ENCODE results near the gene CRTAC1.
A peak's percentile ranks its signal among the peaks of the same experiment; 100 is the strongest.

CRTAC1 gene, protein sequence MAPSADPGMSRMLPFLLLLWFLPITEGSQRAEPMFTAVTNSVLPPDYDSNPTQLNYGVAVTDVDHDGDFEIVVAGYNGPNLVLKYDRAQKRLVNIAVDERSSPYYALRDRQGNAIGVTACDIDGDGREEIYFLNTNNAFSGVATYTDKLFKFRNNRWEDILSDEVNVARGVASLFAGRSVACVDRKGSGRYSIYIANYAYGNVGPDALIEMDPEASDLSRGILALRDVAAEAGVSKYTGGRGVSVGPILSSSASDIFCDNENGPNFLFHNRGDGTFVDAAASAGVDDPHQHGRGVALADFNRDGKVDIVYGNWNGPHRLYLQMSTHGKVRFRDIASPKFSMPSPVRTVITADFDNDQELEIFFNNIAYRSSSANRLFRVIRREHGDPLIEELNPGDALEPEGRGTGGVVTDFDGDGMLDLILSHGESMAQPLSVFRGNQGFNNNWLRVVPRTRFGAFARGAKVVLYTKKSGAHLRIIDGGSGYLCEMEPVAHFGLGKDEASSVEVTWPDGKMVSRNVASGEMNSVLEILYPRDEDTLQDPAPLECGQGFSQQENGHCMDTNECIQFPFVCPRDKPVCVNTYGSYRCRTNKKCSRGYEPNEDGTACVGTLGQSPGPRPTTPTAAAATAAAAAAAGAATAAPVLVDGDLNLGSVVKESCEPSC

DNA sequence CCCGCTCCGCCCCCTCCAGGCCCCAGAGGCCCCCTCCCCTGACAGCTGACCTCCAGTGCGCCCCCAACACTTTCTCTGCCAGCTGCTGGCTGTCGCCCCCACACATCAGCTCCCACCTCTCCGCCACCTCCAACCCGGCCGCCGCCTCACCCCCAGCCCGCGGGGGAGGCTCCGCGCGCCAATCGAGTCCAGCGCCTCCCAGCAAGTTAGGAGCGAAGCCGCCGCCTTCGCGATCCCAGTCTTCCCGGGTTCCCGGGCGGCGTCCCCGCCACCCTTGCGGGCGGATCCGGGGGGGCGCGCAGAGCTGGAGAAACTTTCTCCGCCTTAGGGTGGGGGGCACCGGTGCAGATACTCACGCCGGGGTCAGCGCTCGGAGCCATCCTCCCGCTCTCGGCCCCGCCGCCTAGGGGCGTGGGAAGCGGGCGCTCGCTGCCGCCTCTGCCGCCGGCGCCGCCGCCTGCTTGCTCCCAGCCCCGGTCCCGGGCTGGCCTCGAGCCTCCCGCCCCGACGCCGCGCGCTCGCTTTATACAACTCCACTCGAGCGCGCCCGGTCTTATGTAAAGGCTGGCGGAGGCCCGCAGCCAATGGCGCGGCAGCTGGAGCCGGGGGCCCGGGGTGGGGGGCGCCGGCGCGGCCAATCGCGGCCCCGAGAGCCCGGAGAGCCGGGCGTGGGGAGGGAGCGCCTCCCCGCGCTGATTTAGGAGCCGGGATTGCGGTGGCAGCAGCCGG is at the start of gene CRTAC1:
Gene CRTAC1 (minus strand): TSS at position 529 of the 729 bp plus-strand sequence. CDS start 149 bp downstream, at position 380.
- peak; percentile 93 for DNase-seq

DNA sequence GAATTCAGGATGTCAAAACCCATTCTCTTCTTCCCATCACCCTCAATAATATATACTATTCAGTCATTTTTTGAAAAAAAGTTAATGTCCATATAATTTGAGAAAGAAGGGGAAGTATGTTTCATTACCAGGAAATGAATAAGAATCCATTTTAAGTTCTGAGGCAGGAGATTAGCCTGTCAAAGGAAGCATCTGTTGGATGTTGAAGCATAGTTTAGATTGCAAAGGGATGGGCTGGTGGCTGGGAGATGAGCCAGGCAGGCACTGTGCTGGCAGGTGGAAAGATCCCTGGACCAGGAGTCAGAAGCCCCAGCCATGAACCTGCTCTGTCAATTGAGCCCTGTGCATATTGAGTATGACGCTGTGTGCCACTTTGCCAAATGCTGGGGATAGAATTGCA is 48.4 kb upstream of the CRTAC1 start:
- no peak for DNase-seq

DNA sequence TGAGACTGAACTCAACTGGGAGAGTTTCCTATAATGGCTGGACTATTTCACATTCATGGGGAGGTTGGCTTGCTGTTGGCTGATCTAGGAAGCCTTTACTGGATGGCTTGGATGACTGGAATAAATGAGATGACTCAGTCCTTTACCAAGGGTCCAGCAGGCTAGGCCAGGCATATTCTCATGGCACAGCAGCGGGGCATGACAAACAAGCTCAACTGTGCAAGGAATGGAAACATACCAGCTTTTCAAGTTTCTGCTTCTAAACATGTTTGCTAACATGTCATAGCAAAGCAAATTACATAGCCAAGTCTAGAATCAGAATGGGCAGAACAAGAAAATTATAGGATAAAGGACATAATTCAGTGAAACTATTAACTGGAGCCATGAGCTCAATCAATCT is 46.8 kb upstream of the CRTAC1 start:
- DNase-seq: no peak

DNA sequence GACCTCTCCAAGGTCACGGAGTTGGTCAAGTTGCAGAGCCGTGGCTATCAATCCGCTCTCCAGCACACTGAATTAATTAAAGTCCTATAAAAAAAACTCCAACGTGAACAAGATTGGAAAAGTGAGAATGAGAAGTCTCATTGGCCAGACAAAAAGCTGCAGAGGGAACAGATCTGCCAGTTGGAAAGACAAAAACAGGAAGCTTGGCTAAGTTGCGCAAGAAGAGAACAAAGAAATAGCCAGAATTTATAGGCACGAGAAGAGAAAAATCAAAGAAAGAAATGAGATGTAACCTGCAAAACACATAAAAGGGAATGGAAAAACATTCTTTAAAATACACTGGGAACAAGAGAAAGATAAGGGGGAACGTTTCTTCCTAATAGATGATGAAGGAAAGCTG is 45.7 kb upstream of the CRTAC1 start:
- DNase-seq: no peak

DNA sequence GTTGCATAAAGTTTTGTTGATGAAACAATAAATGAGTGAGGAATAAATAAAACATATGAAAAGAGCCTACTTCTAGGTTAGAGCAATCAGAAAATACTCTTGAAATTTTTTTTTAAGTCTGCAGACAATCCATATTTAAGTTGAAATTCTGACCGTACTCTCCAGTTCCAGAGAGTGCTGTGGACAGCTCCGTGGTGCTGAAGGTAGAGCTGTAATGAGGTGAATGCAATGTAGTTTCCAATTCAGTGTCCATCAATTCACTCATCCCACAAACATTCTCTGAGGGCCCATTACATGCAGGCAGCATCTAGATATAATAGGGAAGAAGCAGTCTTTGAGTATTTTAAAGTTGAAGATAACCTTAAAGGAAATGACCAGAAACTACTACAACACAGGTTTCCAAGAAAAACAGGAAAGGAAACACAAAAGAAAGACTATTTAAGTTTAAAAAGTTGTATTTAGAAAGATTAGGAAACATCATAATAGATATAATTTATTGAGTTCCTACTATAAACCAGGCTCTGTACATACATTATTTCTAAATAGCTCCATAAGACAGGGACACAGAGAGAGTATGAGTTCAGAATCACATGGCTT is 44.0 kb upstream of the CRTAC1 start:
- no peak for DNase-seq

DNA sequence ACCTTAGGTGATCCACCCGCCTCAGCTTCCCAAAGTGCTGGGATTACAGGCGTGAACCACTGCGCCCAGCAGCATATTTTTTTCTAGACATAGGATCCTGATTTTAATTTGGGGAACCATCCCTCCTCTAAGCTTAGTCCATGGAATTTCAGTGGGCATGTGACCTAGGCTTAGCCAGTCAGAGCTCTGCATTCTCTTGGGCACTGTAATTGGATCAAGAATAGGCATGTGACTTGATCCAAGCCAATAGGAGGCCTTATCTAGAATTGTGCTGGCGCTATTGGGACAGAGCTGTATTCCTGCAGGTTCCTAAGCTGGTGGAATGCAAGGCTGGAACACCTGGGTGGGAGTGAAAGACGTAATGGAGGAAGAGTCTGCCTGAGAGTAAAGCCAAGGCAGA is 36.7 kb upstream of the CRTAC1 start:
- no peak for DNase-seq

DNA sequence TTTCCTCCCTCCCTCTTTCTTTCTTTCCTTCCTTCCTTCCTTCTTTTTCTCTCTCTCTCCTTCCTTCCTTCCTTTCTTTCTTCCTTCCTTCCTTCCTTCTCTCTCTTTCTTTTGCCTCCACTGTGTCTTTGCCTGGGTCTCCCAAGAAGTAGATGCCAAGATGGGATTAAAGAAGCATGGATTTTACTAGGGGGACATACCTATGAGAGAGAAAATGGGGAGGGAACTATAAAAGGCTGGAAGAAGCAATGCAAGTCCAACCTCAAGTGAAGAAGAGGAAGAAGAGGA is 33.3 kb upstream of the CRTAC1 start:
- no peak for DNase-seq

DNA sequence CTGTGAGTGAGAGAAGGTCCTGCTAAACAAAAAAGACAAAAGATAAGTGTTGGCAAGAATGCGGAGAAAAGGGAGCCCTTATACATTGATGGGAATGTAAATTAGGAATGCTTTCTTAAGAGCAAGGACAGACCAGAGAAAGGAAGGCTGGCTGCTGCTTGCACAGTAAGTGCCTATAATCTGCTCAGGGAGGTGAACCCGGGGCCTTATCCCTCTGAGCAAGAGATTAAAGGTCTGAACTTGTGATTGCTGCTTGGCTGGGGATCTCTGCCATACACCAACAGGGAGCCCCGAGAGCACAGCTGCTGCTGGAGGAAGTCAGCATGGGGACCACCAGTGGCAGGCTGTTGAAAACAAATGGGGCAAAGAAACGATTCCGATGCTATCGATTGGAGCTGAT is 32.0 kb upstream of the CRTAC1 start:
- DNase-seq: no peak

DNA sequence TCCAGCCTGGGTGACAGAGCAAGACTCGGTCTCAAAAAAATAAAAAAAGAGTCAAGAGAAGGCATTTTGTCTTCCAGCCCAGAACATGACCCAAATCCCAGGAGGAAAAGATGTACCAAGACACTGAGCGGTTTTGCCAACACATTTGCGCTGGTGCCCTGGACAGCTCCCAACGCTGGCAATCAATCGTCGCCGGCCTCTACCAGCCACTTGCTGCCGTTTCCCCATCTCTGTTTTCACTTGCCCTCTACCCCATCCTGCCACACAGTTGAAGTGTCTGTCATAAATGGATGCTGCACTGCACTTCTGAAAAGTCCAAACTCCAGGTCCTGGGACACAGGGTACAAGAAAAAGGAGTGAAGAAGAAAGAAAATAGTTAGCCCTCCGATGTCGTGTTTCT is 29.7 kb upstream of the CRTAC1 start:
- no peak for DNase-seq

DNA sequence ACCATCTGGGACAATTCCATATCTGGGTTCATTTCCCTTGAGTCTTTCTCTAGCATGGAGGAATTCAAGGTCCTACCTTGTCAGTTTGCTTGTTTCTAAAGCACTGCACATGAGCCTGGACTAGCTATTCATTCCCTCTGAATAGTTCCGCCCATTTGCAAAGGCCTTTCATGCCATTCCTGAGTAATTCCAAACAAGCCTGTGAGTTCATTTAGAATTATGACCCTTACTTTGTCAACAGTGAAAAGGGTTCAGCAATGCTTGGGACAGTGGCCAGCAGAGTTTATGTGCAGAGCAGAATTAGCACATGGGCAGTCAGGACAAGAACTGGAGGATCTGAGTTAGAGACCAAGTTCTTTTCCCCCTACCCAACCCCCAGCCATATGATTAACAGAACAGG is 27.9 kb upstream of the CRTAC1 start:
- no peak for DNase-seq

DNA sequence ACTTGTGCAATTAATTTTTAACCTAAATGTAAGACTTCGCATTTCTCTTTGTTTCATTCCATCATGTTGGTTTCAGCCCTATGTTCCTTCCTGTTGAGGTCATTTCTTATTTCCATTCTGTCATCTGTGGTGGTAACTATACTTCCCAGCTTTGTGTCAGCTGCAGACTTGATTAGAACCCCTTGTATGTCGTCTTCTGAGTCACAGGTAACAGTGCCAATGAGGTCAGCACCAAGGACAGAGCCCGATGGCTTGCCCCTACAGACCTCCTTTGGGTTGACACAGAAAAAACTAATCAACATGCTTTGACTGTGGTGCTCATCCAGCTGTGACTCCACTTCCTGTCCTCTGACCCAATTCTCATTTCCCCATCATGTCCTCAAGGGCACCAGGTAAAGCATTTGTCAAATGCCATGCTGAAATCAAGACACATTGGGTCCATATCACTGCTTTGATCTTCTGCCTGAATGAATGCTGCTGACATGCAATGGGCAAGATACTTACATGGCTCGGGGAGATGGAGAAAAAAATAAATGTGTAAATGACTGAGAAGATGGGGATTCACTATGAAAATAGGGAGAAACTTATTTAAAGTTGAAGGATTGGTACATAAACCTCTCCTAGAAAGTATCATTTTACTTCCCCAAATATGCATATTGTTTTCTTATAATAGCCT is 25.6 kb upstream of the CRTAC1 start:
- no peak for DNase-seq

DNA sequence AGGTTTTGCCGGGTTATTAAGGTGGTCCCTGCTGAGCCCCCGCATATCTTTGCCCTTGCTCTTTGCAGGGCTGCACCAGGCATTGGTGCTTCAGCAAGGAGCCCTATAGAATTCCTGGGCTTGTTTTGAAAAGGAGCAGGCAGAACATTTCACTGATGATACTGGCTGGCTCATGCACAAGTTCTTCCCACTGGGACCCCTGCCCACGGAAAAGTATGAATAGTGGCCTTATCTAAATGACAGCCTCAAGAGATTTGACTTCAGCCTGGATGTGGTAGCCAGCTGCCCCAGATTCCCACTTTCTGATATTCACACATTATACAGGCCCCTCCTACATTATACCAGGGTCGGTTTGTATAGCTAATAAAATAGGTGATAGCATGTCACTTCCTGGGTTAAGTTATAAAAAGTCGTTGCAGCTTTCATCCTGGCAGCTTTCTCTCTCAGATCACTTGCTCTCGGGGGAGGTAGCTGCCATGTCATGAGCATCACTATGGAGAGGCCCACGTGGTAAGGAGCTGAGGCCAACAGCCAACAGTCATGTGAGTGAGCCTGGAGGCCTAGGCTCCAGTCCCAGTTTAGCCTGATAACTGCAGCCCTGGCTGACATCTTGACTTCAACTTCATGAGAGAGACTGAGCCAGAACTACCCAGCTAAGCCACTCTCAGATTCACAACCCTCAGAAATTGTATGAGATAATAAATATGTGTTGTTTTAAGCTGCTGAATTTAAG is 16.8 kb upstream of the CRTAC1 start:
- DNase-seq: no peak

DNA sequence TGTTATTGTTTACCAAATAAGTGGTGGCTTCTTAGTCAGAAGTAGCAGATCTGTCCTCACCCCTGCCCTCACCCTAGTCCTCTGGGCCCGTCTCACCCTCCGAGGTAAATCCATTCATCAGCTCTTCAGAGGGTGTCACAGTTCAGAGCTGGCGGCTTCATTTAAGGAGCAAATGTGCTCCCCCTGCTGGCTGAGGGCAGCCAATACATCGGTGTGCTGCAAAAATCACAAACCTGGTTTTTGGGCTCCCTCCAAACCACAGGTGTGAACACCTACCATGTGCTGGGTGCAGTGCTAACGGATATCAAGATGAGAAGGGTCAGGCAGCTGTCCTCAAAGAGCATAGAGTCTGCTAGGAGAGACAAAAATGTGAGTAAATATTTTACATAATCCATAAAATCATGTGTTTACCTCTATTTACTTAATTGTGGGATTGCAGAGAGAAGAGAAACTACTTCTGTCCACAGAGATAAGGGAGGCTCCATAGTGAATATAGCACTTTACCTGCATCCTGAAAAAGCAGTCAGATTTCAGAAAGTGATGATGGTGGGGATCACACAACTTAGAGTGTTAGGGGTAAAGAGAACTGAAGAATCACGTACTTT is 15.5 kb upstream of the CRTAC1 start:
- peak; percentile 76 for DNase-seq

DNA sequence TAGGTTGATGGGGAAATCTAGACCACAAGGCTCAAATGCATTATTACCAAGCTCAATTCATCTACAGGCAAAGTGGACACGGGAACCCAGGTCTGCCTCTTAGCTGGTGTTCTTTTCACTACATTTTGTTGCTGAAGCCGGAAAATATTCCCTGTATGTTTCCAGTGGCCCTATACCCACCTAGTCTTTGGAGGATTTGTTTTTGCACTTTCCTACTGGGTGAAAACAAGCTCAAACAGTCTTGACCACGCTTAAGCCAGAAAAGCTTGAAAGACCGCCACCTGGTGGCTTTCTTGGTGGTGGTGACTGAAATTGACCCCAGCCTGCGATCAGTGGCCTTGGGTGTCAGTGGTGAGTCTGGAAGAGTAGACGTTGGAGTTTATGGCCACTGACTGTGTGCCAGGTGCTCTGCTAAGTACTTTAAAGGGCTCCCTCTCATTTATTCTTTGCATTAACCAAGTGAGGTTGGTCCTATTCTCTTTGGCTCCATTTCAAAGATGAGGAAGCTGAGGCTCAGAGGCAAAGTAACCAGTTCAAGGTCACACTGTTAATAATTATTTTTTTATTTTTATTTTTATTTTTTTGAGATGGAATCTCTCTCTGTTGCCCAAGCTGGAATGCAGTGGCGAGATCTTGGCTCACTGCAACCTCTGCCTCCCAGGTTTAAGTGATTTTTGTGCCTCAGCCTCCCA is 11.1 kb upstream of the CRTAC1 start:
- peak; percentile 71 for DNase-seq

DNA sequence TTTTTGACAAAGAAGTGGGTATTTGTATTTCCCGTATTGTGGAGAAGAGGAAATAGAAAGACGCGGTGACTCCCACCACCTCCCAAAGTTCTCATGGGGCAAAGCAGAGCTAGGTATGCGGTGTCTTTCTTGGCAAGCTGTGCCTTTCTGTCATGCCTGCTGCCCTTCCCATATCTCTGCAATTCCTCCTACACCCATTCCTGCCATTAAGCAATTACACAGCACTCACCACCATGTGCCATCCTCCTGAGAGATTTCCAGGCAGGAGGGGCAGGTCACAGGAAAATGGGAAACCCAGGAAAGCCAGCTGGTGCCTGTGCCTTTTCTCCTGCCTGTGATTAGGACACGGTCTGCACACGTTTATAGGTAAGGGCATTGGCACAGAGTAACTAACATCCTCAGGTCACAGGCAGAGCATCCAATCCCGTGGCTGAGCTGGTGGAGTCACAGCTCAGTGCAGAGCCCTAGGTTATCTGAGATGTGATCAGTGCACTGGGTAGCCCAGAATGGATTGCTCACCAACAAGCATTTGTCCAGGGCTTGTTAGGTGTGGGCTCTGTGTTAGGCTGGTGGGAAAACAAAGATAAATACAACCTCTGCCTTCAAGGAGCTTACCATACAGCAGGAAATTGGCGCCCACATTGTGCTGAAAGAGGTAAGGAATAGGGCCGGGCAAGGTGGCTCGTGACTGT is 9.4 kb upstream of the CRTAC1 start:
- peak; percentile 83 for DNase-seq

DNA sequence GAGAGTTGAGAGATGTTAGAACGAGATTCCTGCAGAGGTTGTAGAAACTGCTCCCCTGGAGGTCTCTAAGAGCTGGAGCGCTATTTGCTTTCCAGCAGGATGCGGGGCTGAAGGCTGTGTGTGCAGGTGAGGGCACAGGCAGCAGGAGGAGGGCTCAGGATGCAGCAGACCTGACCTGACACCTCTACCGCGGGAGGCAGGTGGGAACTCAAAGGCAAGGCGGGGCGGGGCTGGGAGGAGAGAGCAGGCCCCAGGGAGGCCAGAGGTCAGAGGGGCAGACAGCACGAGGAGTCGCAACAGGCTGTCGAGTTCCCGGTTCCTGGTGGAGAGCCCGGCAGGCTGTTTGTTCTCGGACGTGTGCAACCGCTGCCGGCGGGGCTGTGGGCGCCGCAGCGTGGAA is 7.9 kb upstream of the CRTAC1 start:
- peak; percentile 72 for DNase-seq

DNA sequence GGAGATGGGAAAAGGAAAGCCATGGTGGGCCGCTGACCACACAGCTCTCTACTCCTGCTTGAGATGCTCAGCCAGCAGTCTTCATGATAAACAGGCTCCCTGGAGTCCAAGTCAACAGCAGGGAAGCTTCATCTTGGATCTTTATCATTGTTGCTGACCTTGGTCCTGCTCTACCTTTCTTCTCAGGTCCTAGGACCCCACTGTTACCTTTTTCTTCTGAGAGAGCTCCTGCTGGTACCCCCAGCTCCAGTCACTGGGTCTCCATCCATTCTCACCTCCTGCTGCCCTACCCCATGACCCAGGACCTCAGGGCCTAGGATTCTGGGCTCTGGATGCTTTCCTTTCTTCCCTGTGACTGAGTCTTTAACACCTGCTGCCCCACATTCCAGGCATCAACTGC is 5.2 kb upstream of the CRTAC1 start:
- no peak for DNase-seq

DNA sequence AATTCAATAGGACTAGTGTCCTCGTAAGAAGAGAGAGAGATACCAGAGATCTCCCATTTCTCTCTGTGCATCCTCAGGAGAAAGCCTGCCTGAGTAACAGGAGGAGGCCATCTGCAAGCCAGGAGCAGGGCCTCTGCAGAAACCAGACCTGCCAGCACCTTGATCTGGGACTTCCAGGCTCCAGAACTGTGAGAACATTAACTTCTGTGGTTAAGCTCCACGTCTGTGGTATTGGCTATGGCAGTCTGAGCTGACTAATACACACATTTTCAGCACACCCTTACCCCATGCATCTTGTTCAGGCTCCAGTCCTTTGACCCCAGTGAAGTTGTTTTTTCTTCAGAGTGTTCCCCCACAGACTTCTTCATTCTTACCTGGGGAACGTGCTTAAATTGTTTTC is 3.1 kb upstream of the CRTAC1 start:
- DNase-seq: no peak

DNA sequence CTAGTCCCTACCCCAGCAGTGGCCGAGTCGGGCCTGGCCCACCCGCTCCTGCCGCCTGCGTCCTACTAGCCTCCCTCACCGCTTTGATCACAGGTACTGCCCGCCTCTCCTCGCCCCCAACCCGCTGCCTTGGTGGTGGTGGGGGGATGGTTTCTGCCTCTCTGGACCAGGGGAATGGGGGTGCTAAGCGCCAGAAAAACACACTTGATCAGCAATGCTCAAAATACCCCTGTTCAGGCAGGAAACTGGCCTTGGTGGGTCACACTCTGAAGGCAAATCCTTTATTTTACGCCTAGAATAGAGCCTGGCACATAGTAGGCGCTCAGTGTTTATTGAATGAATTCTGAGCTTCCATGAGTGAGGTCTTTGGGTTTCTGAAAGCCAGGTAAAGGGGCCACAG is 1.0 kb upstream of the CRTAC1 start:
- DNase-seq: no peak

DNA sequence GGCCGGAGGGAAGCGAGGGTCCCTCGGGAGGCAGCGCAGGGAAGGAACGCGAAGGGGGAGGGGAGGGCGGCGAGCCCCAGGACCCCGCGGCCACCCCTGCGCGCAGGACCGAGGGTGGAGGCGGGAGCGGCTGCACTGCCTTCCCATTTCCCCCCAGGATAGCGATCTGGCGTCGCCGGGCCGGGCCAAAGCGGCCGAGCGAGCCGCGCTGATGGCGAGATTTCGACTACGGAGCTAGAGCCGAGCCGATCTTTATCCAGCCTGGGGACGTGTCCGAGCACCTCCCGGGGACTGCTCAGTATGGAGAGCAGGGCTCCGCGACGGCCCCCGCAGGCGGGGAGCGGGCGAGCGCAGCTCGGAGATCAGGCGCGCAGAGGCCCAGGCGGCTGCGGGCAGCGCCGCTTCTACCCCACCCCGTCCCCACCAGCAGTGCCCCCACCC is 590 bp upstream of the CRTAC1 start:
- peak; percentile 52 for DNase-seq
